Neural progenitor cell (in vitro differentiated cells): Measurements from ENCODE around the gene NCKAP5L. TPM values are rescaled to one million over a fixed set of nuclear protein-coding genes. Genes with fewer than 3 reads are reported as not detected.

Experiments used
- DNase-seq: peaks from one replicate; pipeline ENCODE4 v3.0.0-alpha.2; 2016; ENCODE audit warnings: low spot score
- H2AFZ ChIP-seq: fragments of 200-600 bp; sonication (generic); replicated peaks from 2 replicates; pipeline ENCODE4 v1.6.1; 2016; ENCODE audit warnings: antibody characterized with exemption
- H3F3A ChIP-seq: fragments of 200-600 bp; sonication (generic); 2 replicates; pipeline ENCODE4 v1.6.1; 2016; ENCODE audit warnings: antibody characterized with exemption, low read depth
- H3K27ac ChIP-seq: fragments of 200-600 bp; sonication (generic); 2 replicates; pipeline ENCODE4 v1.5.1; 2016; ENCODE audit warnings: mild to moderate bottlenecking
- H3K27me3 ChIP-seq: fragments of 200-600 bp; sonication (generic); 2 replicates; pipeline ENCODE4 v1.6.1; 2016; ENCODE audit warnings: mild to moderate bottlenecking, moderate library complexity
- H3K36me3 ChIP-seq: fragments of 200-600 bp; sonication (generic); 2 replicates; pipeline ENCODE4 v1.5.1; 2016
- H3K4me1 ChIP-seq: fragments of 200-600 bp; sonication (generic); 2 replicates; pipeline ENCODE4 v1.6.1; 2016; ENCODE audit warnings: mixed run types
- H3K4me2 ChIP-seq: fragments of 200-600 bp; sonication (generic); 2 replicates; pipeline ENCODE4 v1.6.1; 2016
- H3K4me3 ChIP-seq: fragments of 200-600 bp; sonication (generic); 2 replicates; pipeline ENCODE4 v1.5.1; 2016
- H3K79me2 ChIP-seq: fragments of 200-600 bp; sonication (generic); 2 replicates; pipeline ENCODE4 v1.6.1; 2016; ENCODE audit warnings: low read depth
- H3K9ac ChIP-seq: fragments of 200-600 bp; sonication (generic); 2 replicates; pipeline ENCODE4 v1.6.1; 2016
- H3K9me3 ChIP-seq: fragments of 200-600 bp; sonication (generic); 2 replicates; pipeline ENCODE4 v1.5.1; 2016; ENCODE audit warnings: low read depth
- H4K20me1 ChIP-seq: fragments of 200-600 bp; sonication (generic); 2 replicates; pipeline ENCODE4 v1.6.1; 2016; ENCODE audit warnings: low read depth
- H3K27ac Mint-ChIP-seq: 3 replicates; pipeline ENCODE4 v1.8.0; 2021; ENCODE audit warnings: mixed read lengths
- H3K27me3 Mint-ChIP-seq: 2 replicates; pipeline ENCODE4 v1.8.0; 2022; ENCODE audit warnings: low read depth, mild to moderate bottlenecking, inconsistent platforms, moderate library complexity, mixed read lengths; ENCODE audit not compliant: insufficient read depth
- H3K36me3 Mint-ChIP-seq: 3 replicates; pipeline ENCODE4 v1.8.0; 2021; ENCODE audit warnings: mixed read lengths
- H3K4me1 Mint-ChIP-seq: 3 replicates; pipeline ENCODE4 v1.8.0; 2021; ENCODE audit warnings: mixed read lengths
- H3K4me3 Mint-ChIP-seq: 3 replicates; pipeline ENCODE4 v1.8.0; 2021; ENCODE audit warnings: mild to moderate bottlenecking, moderate library complexity, mixed read lengths
- H3K9me3 Mint-ChIP-seq: 3 replicates; pipeline ENCODE4 v1.8.0; 2020; ENCODE audit warnings: mixed read lengths
- EZH2 ChIP-seq: fragments of 200-600 bp; sonication (generic); IDR thresholded peaks from 2 replicates; pipeline ENCODE4 v1.6.1; 2017; ENCODE audit warnings: antibody characterized with exemption, mild to moderate bottlenecking, moderate library complexity
- EZH2phosphoT487 ChIP-seq: fragments of 200-600 bp; sonication (generic); IDR thresholded peaks from 2 replicates; pipeline ENCODE4 v1.6.1; 2017; ENCODE audit warnings: antibody characterized with exemption
- total RNA-seq: library from RNA; depleted of rRNA; stranded (reverse); fragments of >200 nt; gene quantifications from 2 replicates; pipeline ENCODE4 v1.2.3, GENCODE V29; 2015; ENCODE audit warnings: low replicate concordance
- TF ChIP-seq, protein P1 (sequence below): fragments of 200-600 bp; sonication (generic); IDR thresholded peaks from 2 replicates; pipeline ENCODE4 v1.5.1; 2017; ENCODE audit warnings: antibody characterized with exemption, mild to moderate bottlenecking

NCKAP5L gene
- total RNA-seq, 1 donor from 2014 or later, result 5.6 TPM

DNA sequence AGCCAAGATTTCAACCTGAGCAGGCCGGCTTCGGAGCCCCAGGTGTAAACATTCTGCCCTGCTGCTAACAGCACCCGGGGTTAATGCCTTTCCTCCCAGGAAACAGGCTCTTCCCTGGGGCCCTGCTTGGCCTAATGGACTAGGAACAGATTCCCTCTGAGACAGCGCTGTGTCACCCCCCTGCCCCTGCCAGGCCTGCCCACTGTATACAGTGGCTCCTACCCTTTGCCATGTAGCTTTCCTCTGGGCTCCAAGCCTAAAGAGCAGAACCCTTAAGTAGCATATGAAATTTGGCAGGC is 43.0 kb upstream of the NCKAP5L start:
- H3K36me3 ChIP-seq, result no peaks in the 10 kb centered on the region
- no peaks in the 10 kb centered on the region for H3K9me3 ChIP-seq
- H3K4me3 Mint-ChIP-seq, result no peak overlapping the region
- H3K9me3 Mint-ChIP-seq, result no peaks in the 10 kb centered on the region
- no peak overlapping the region for H3K4me3 ChIP-seq
- H3K27me3 Mint-ChIP-seq, result peaks cover 9% of the 10 kb centered on the region
- H2AFZ ChIP-seq, result no peak overlapping the region
- H4K20me1 ChIP-seq, result no peaks in the 10 kb centered on the region
- no peaks in the 10 kb centered on the region for H3K4me1 ChIP-seq
- no peaks in the 10 kb centered on the region for H3K27me3 ChIP-seq
- no peak overlapping the region for H3K4me2 ChIP-seq
- no peak overlapping the region for H3K27ac ChIP-seq
- no peak overlapping the region for H3K27ac Mint-ChIP-seq
- H3K9ac ChIP-seq, result no peak overlapping the region
- H3K79me2 ChIP-seq, result no peaks in the 10 kb centered on the region
- H3F3A ChIP-seq, result no peaks in the 10 kb centered on the region
- TF ChIP-seq EZH2, result no peak
- no peak for TF ChIP-seq EZH2phosphoT487
- TF ChIP-seq, protein P1, sequence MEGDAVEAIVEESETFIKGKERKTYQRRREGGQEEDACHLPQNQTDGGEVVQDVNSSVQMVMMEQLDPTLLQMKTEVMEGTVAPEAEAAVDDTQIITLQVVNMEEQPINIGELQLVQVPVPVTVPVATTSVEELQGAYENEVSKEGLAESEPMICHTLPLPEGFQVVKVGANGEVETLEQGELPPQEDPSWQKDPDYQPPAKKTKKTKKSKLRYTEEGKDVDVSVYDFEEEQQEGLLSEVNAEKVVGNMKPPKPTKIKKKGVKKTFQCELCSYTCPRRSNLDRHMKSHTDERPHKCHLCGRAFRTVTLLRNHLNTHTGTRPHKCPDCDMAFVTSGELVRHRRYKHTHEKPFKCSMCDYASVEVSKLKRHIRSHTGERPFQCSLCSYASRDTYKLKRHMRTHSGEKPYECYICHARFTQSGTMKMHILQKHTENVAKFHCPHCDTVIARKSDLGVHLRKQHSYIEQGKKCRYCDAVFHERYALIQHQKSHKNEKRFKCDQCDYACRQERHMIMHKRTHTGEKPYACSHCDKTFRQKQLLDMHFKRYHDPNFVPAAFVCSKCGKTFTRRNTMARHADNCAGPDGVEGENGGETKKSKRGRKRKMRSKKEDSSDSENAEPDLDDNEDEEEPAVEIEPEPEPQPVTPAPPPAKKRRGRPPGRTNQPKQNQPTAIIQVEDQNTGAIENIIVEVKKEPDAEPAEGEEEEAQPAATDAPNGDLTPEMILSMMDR, result no peak
- H3K4me1 Mint-ChIP-seq, result peaks cover 16% of the 10 kb centered on the region
- no peaks in the 10 kb centered on the region for H3K36me3 Mint-ChIP-seq
- no peak for DNase-seq

DNA sequence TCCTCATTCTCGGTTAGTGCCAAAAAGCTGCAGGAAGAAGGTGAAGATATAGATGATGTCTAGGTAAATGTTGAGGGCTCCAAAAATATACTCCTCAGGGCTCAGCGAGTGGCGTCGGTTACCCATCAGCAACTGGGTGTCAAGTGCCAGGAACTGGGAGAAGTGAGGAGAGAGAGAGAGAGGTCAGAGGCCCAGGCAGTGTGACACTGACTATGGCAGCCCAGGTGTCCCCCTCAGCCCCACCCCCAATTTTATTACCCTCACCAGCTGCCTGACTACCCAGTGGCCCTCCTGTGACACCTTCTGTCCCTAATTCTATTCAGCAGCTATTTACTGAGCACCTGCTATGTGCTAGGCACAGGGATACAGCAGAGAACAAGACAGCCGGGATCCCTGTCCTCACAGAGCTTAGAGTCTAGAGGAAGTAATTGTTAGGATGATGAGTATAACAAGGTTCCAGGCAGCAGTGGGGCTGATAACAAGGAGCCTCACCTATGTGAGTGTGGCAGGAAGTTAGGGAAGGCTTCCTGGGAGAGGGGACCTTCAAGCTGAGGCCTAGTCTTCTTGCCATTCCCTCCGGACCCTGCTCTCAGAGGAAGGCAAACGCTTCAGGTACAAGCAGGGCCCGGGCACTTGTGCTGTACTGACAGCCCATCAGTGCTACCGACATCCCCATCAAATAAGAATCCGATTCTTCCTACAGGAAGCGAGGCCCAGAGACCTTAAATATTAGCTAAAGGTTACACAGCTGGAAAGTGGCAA is 42.5 kb upstream of the NCKAP5L start:
- Mint-ChIP-seq H3K4me3 (no peak overlapping the region), H3K9me3 (no peaks in the 10 kb centered on the region), H3K27me3 (peaks cover 9% of the 10 kb centered on the region), H3K27ac (no peak overlapping the region), H3K4me1 (peaks cover 16% of the 10 kb centered on the region), H3K36me3 (no peaks in the 10 kb centered on the region)
- Histone ChIP-seq H3K9me3 (no peaks in the 10 kb centered on the region), H3K27ac (no peak overlapping the region), H3K36me3 (no peaks in the 10 kb centered on the region), H3K4me1 (no peaks in the 10 kb centered on the region), H4K20me1 (no peaks in the 10 kb centered on the region), H3K4me2 (no peak overlapping the region), H2AFZ (no peak overlapping the region), H3K4me3 (no peak overlapping the region), H3F3A (no peaks in the 10 kb centered on the region), H3K9ac (no peak overlapping the region), H3K27me3 (no peaks in the 10 kb centered on the region), H3K79me2 (no peaks in the 10 kb centered on the region)
- TF ChIP-seq EZH2phosphoT487, result no peak
- no peak for TF ChIP-seq EZH2
- TF ChIP-seq, protein P1, result no peak
- DNase-seq, result no peak

DNA sequence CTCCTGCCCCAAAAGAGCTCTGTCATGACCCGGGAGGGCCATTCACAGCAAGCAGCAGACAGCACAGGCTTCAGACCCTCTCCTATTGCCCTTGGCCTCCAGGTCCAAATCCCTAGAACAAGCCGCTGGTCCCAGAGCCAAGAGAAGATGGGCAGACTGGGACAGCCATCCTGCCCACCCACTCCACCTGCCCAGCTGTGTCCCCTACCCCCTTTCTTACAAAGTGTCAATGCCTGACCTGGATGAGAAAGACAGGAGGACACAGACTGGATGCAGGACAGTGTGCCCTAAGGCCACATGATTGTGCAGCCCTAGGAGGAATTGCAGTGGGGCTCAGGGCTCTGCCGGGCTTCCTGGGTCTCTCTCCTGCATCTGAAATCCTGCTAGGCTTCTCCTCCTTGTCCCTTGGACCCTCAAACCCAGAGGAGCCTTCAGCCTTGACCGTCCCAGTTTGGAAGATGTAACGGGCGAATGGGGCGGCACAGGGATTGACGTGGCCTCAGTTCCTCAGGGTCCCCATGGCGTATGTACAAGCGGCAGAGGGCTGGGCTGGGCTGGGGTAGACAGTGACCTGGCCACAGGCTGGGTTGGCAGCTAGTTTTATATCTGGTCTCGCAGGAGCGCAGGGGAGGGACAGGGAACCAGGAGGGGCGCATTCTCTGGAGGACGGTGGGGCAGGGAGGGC is 41.7 kb upstream of the NCKAP5L start:
- H3K27ac ChIP-seq, result no peak overlapping the region
- Mint-ChIP-seq H3K9me3 (no peaks in the 10 kb centered on the region), H3K36me3 (no peaks in the 10 kb centered on the region), H3K4me1 (peaks cover 16% of the 10 kb centered on the region), H3K4me3 (no peak overlapping the region), H3K27me3 (peaks cover 9% of the 10 kb centered on the region), H3K27ac (no peak overlapping the region)
- DNase-seq, result no peak
- TF ChIP-seq EZH2 (no peak), EZH2phosphoT487 (no peak)
- TF ChIP-seq, protein P1, result no peak
- H3K27me3 ChIP-seq, result no peaks in the 10 kb centered on the region
- H2AFZ ChIP-seq, result no peak overlapping the region
- H3K79me2 ChIP-seq, result no peaks in the 10 kb centered on the region
- no peaks in the 10 kb centered on the region for H3K36me3 ChIP-seq
- no peak overlapping the region for H3K4me3 ChIP-seq
- no peak overlapping the region for H3K9ac ChIP-seq
- no peaks in the 10 kb centered on the region for H3F3A ChIP-seq
- H4K20me1 ChIP-seq, result no peaks in the 10 kb centered on the region
- no peak overlapping the region for H3K4me2 ChIP-seq
- no peaks in the 10 kb centered on the region for H3K4me1 ChIP-seq
- no peaks in the 10 kb centered on the region for H3K9me3 ChIP-seq
